HTR-8/SVneo (cell line): ENCODE results near the gene TSPO.

Experiments
- DNase-seq: peaks from one replicate; pipeline ENCODE4 v3.0.0; 2011; ENCODE audit warnings: low spot score, mixed read lengths; ENCODE audit not compliant: insufficient read length
- FAIRE-seq: peaks from 2 replicates; lab custom pipeline; 2011; peaks lifted over from hg19 to GRCh38; lab: Jason Lieb, UNC

Gene TSPO

GRCh38 chr22:43198126-43198525 lies 46.8 kb downstream of the TSPO start:
- no peak for FAIRE-seq
- no peak for DNase-seq

GRCh38 chr22:43198936-43199335 lies 47.6 kb downstream of the TSPO start:
- FAIRE-seq (no peak), DNase-seq (no peak)

GRCh38 chr22:43199541-43199940 lies 48.2 kb downstream of the TSPO start:
- DNase-seq (no peak), FAIRE-seq (no peak)

GRCh38 chr22:43200031-43200430 lies 48.7 kb downstream of the TSPO start:
- FAIRE-seq: no peak
- no peak for DNase-seq

- no peak for DNase-seq
- FAIRE-seq: no peak
Measured at GRCh38 chr22:43200555-43200954, 49.2 kb downstream of the TSPO start.

GRCh38 chr22:43201486-43202219 lies 50.3 kb downstream of the TSPO start:
- FAIRE-seq: no peak
- no peak for DNase-seq

GRCh38 chr22:43202326-43202725 lies 51.0 kb downstream of the TSPO start:
- DNase-seq: no peak

DNA sequence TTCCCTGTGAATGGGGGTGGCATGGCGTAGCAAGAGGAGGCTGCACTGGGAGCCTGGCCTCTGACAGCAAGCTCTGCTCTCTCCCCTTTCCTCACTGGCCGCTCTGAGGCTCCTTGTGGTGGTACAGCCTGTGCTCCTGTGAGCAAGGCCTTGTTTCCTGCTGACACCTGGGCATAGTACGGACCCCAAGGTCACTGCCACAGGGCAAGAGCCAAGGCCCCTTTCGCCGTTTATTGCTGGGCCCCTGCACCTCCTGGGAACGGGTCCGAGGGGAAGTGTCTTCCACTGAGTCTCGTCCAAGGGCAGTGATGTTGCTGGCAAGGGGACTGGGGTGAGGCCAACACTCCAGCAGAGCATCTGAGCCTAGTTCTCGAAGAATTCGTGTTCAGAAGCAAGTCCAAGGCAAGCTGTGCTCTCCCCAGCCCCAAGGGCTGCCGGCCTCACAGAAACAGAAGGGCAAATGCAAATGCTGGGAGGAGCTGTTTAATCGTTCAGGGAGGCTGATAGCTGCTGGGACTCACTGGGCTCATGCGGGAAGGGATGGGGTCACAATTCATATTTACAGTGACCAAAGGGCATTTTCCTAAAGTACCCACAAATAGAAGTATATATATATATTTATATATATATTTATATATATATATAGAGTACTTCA lies 51.5 kb downstream of the TSPO start:
- FAIRE-seq (no peak), DNase-seq (no peak)

More at GRCh38 chr22:43202326-43202725, 51.0 kb downstream of the TSPO start:
- FAIRE-seq: no peak

- DNase-seq: no peak
- no peak for FAIRE-seq
Measured at GRCh38 chr22:43203471-43203981, 52.2 kb downstream of the TSPO start.

GRCh38 chr22:43205261-43205691 lies 53.9 kb downstream of the TSPO start:
- no peak for DNase-seq
- no peak for FAIRE-seq

- FAIRE-seq (peak; percentile 77), DNase-seq (no peak)
Measured at GRCh38 chr22:43205748-43206508, 54.6 kb downstream of the TSPO start.

DNA sequence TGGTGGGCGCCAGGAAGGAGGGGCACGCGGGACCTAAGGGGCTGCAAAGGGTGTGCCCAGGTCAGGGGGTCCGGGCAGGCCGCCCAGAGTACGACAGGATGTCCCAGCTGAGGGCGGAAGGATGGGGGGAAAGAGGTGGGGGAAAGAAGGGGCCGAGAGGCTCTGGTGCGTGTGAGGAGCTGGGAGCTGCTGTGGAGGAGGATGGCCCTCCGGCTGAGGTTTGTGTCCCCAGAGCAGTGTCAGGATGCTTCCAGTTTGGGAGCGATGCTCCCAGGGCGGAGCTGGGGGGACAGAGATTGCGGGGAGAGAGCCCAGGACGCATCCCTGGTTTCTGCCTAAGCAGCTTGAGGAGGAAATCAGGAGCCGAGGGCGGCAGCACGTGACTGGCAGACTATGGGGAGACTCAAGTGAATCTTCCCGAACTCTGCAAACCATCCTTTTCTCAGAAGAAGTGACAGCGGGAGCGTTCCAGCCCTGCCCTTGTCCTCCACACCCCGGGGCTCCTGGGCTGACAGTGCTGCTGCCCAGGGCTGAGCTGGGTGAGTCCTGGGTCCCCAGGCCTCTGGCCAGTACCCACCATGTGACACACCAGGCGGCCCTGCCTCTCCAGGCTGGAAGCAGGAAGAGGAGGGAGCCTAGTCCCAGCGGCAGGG lies 55.3 kb downstream of the TSPO start:
- FAIRE-seq (no peak), DNase-seq (no peak)

DNA sequence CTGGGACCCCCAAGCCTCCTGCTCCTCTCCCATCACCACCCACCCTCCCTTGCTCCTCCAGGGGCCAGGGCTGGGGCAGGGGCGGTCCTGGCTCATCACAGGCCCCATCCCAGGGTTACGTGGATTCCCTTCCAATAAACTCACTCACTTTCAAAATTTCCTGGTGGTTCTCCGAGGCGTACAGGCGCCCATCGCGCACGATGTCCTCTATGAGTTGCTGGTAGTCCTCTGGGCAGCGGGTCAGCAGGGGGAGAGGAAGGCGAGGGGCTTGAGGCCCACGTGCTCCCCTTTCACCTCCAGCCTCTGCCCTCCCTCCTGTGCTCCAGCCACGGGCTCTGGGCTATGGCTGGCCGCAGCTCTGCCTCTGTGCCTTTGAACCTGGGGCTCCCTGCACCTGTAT lies 56.0 kb downstream of the TSPO start:
- DNase-seq (no peak), FAIRE-seq (no peak)

DNA sequence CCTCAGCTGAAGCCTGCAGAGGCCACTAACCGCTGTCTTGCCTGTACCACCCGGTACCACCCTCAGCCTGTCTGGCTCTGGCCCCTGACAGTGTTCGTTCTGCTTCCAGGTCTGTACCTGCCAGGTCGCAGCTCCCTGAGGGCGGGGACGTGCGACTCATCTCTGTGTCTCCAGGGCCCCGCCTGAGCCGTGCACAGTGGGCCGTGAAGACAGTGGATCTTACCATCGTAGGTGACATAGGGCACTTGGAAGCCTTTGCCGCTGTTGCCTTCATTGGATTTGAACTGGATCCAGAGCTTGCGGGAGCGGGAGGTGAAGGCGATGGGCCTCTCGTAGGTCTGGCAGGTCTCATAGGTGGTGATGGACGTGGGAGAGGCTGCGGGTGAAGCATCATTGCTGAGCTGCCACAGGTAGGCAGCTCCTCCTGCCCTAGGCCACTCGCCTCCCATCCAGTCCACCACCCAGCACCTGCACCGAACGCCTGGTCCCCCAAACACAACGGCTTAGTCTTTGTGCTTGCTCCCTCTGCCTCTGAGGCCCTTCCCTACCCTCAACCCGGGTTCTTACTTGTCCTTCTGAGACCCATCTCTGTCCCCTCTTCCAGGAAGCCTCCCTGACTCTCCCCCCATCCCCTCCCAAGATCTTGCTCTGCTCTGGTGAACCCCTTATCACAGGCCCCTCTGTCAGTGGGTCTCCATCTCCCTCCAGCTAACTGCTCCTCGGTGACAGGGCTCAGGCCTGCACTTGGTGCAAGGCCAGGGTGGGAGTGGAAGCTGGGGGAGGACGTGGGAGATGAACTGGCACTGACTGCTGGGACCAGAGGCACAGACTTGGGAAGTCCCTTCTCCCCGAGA lies 56.7 kb downstream of the TSPO start:
- FAIRE-seq (no peak), DNase-seq (no peak)

- DNase-seq: no peak
- no peak for FAIRE-seq
Measured at GRCh38 chr22:43208703-43209522, 57.6 kb downstream of the TSPO start.

- FAIRE-seq: no peak
- no peak for DNase-seq
Measured at GRCh38 chr22:43209523-43209890, 58.1 kb downstream of the TSPO start.

GRCh38 chr22:43209971-43210370 lies 58.6 kb downstream of the TSPO start:
- DNase-seq: no peak
- no peak for FAIRE-seq

GRCh38 chr22:43210631-43211515 lies 59.5 kb downstream of the TSPO start:
- DNase-seq (no peak), FAIRE-seq (no peak)
